Measurements from ENCODE around the gene SLC6A6.

SLC6A6 gene

GRCh38 chr3:14490831-14491230 lies 88.4 kb downstream of the SLC6A6 start:
- H3K9ac ChIP-seq (ENCODE audit: low read length): no peak overlapping the region

GRCh38 chr3:14491396-14492190 lies 89.2 kb downstream of the SLC6A6 start:
- Histone ChIP-seq H3K4me3 (ENCODE audit: low read length) (no peak overlapping the region), H3K9me3 (ENCODE audit: control insufficient read depth, low read depth, low read length) (no peaks in the 10 kb centered on the region), H3K27ac (ENCODE audit: low read length) (no peak overlapping the region)

More at GRCh38 chr3:14490831-14491230, 88.4 kb downstream of the SLC6A6 start:
- Histone ChIP-seq H3K4me3 (ENCODE audit: low read length) (no peak overlapping the region), H3K9me3 (ENCODE audit: control insufficient read depth, low read depth, low read length) (no peaks in the 10 kb centered on the region), H3K27me3 (ENCODE audit: control insufficient read depth, insufficient read depth, low read length) (no peaks in the 10 kb centered on the region), H3K27ac (ENCODE audit: low read length) (no peak overlapping the region), H3K4me1 (ENCODE audit: control insufficient read depth, low read depth, low read length) (no peaks in the 10 kb centered on the region), H3K36me3 (ENCODE audit: control insufficient read depth, low read depth, low read length) (peaks cover 19% of the 10 kb centered on the region)

GRCh38 chr3:14492948-14493881 lies 90.8 kb downstream of the SLC6A6 start:
- Histone ChIP-seq H3K4me3 (ENCODE audit: low read length) (no peak overlapping the region), H3K27ac (ENCODE audit: low read length) (no peak overlapping the region), H3K4me1 (ENCODE audit: control insufficient read depth, low read depth, low read length) (no peaks in the 10 kb centered on the region), H3K9me3 (ENCODE audit: control insufficient read depth, low read depth, low read length) (no peaks in the 10 kb centered on the region), H3K36me3 (ENCODE audit: control insufficient read depth, low read depth, low read length) (no peaks in the 10 kb centered on the region), H3K9ac (ENCODE audit: low read length) (no peak overlapping the region), H3K27me3 (ENCODE audit: control insufficient read depth, insufficient read depth, low read length) (no peaks in the 10 kb centered on the region)

More at GRCh38 chr3:14491396-14492190, 89.2 kb downstream of the SLC6A6 start:
- H3K4me1 ChIP-seq (ENCODE audit: control insufficient read depth, low read depth, low read length): no peaks in the 10 kb centered on the region
- peaks cover 12% of the 10 kb centered on the region for H3K36me3 ChIP-seq (ENCODE audit: control insufficient read depth, low read depth, low read length)
- H3K27me3 ChIP-seq (ENCODE audit: control insufficient read depth, insufficient read depth, low read length): no peaks in the 10 kb centered on the region
- no peak overlapping the region for H3K9ac ChIP-seq (ENCODE audit: low read length)

GRCh38 chr3:14494279-14494972 lies 92.0 kb downstream of the SLC6A6 start:
- H3K9me3 ChIP-seq (ENCODE audit: control insufficient read depth, low read depth, low read length): no peaks in the 10 kb centered on the region
- H3K4me3 ChIP-seq (ENCODE audit: low read length): no peak overlapping the region
- H3K27ac ChIP-seq (ENCODE audit: low read length): no peak overlapping the region
- H3K27me3 ChIP-seq (ENCODE audit: control insufficient read depth, insufficient read depth, low read length): no peaks in the 10 kb centered on the region
- no peak overlapping the region for H3K9ac ChIP-seq (ENCODE audit: low read length)
- H3K36me3 ChIP-seq (ENCODE audit: control insufficient read depth, low read depth, low read length): no peaks in the 10 kb centered on the region
- no peaks in the 10 kb centered on the region for H3K4me1 ChIP-seq (ENCODE audit: control insufficient read depth, low read depth, low read length)

GRCh38 chr3:14494973-14495300 lies 92.5 kb downstream of the SLC6A6 start:
- Histone ChIP-seq H3K4me3 (ENCODE audit: low read length) (no peak overlapping the region), H3K9ac (ENCODE audit: low read length) (no peak overlapping the region), H3K27ac (ENCODE audit: low read length) (no peak overlapping the region), H3K36me3 (ENCODE audit: control insufficient read depth, low read depth, low read length) (no peaks in the 10 kb centered on the region), H3K9me3 (ENCODE audit: control insufficient read depth, low read depth, low read length) (no peaks in the 10 kb centered on the region), H3K27me3 (ENCODE audit: control insufficient read depth, insufficient read depth, low read length) (no peaks in the 10 kb centered on the region), H3K4me1 (ENCODE audit: control insufficient read depth, low read depth, low read length) (no peaks in the 10 kb centered on the region)

GRCh38 chr3:14496351-14496750 lies 93.9 kb downstream of the SLC6A6 start:
- Histone ChIP-seq H3K27me3 (ENCODE audit: control insufficient read depth, insufficient read depth, low read length) (no peaks in the 10 kb centered on the region), H3K27ac (ENCODE audit: low read length) (no peak overlapping the region), H3K9ac (ENCODE audit: low read length) (no peak overlapping the region), H3K4me3 (ENCODE audit: low read length) (no peak overlapping the region), H3K36me3 (ENCODE audit: control insufficient read depth, low read depth, low read length) (no peaks in the 10 kb centered on the region), H3K4me1 (ENCODE audit: control insufficient read depth, low read depth, low read length) (no peaks in the 10 kb centered on the region), H3K9me3 (ENCODE audit: control insufficient read depth, low read depth, low read length) (no peaks in the 10 kb centered on the region)

GRCh38 chr3:14497321-14497720 lies 94.9 kb downstream of the SLC6A6 start:
- no peaks in the 10 kb centered on the region for H3K27me3 ChIP-seq (ENCODE audit: control insufficient read depth, insufficient read depth, low read length)
- no peak overlapping the region for H3K9ac ChIP-seq (ENCODE audit: low read length)
- peaks cover 3% of the 10 kb centered on the region for H3K9me3 ChIP-seq (ENCODE audit: control insufficient read depth, low read depth, low read length)
- H3K27ac ChIP-seq (ENCODE audit: low read length): no peak overlapping the region
- no peak overlapping the region for H3K4me3 ChIP-seq (ENCODE audit: low read length)
- H3K36me3 ChIP-seq (ENCODE audit: control insufficient read depth, low read depth, low read length): no peaks in the 10 kb centered on the region
- no peaks in the 10 kb centered on the region for H3K4me1 ChIP-seq (ENCODE audit: control insufficient read depth, low read depth, low read length)

GRCh38 chr3:14502472-14502871 lies 100.1 kb downstream of the SLC6A6 start:
- H3K27ac ChIP-seq (ENCODE audit: low read length): no peak overlapping the region
- no peaks in the 10 kb centered on the region for H3K27me3 ChIP-seq (ENCODE audit: control insufficient read depth, insufficient read depth, low read length)
- H3K9ac ChIP-seq (ENCODE audit: low read length): no peak overlapping the region
- peaks cover 4% of the 10 kb centered on the region for H3K9me3 ChIP-seq (ENCODE audit: control insufficient read depth, low read depth, low read length)
- no peaks in the 10 kb centered on the region for H3K4me1 ChIP-seq (ENCODE audit: control insufficient read depth, low read depth, low read length)
- no peak overlapping the region for H3K4me3 ChIP-seq (ENCODE audit: low read length)
- no peaks in the 10 kb centered on the region for H3K36me3 ChIP-seq (ENCODE audit: control insufficient read depth, low read depth, low read length)

GRCh38 chr3:14503033-14503705 lies 100.8 kb downstream of the SLC6A6 start:
- H3K36me3 ChIP-seq (ENCODE audit: control insufficient read depth, low read depth, low read length): no peaks in the 10 kb centered on the region
- no peaks in the 10 kb centered on the region for H3K4me1 ChIP-seq (ENCODE audit: control insufficient read depth, low read depth, low read length)
- no peak overlapping the region for H3K4me3 ChIP-seq (ENCODE audit: low read length)
- H3K9me3 ChIP-seq (ENCODE audit: control insufficient read depth, low read depth, low read length): peaks cover 4% of the 10 kb centered on the region
- no peak overlapping the region for H3K9ac ChIP-seq (ENCODE audit: low read length)
- H3K27me3 ChIP-seq (ENCODE audit: control insufficient read depth, insufficient read depth, low read length): no peaks in the 10 kb centered on the region
- no peak overlapping the region for H3K27ac ChIP-seq (ENCODE audit: low read length)

- Histone ChIP-seq H3K27ac (ENCODE audit: low read length) (no peak overlapping the region), H3K36me3 (ENCODE audit: control insufficient read depth, low read depth, low read length) (no peaks in the 10 kb centered on the region), H3K27me3 (ENCODE audit: control insufficient read depth, insufficient read depth, low read length) (no peaks in the 10 kb centered on the region), H3K4me3 (ENCODE audit: low read length) (no peak overlapping the region), H3K9me3 (ENCODE audit: control insufficient read depth, low read depth, low read length) (peaks cover 4% of the 10 kb centered on the region), H3K4me1 (ENCODE audit: control insufficient read depth, low read depth, low read length) (no peaks in the 10 kb centered on the region), H3K9ac (ENCODE audit: low read length) (no peak overlapping the region)
Measured at GRCh38 chr3:14503706-14504065, 101.3 kb downstream of the SLC6A6 start.
